Stimulated activated CD8-positive, alpha-beta memory T cell treated with anti-CD3 and anti-CD28 coated beads, Interleukin-2, amount 100 ng/mL, for 1 hour (primary cell): ENCODE results near the gene TOGARAM1.

Experiments
- DNase-seq, 2 donors: peaks; one replicate each; pipeline ENCODE4 v3.0.0-alpha.2; 2020; ENCODE audit warnings: low read depth in 2 of 2

TOGARAM1 gene

DNA sequence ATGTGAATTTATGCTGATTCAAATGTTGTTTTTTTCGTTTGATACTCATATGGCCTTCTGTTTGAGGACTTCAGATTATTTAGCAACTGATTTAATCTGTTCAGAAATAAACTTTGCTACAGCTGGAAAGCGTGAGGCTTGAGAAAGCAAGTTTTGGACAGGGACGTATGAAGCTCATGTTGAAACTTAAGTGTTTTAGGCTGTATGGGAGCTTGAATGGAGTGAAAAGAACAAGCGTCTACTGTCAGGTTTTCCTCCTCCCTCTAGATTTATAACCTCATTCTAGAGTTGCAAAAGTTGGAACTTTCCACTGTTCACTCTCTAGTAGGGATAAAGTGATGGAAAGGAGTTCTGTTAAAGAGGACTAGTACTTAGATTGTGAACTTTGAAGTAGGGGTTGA, 123.0 kb downstream of the TOGARAM1 start:
- DNase-seq: no peak

DNA sequence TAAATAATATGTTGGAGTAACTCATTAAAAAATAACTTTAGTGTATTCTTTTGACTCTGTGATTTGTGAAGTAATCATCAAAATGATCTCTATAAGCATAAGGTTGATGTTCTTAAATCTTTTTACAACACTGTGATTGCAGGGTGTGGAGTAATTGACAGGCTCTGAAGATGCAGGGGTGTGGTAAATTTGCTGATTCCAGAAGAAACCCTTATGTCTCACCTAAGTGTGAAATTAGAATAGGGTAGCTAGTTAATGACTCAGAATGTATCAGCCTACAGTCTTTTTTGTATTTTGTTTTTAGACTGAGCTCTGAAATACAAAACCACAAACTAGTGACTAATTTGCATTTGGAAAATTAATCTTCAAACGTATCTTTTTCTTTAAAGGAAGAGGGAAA, 127.8 kb downstream of the TOGARAM1 start:
- DNase-seq: no peak

DNA sequence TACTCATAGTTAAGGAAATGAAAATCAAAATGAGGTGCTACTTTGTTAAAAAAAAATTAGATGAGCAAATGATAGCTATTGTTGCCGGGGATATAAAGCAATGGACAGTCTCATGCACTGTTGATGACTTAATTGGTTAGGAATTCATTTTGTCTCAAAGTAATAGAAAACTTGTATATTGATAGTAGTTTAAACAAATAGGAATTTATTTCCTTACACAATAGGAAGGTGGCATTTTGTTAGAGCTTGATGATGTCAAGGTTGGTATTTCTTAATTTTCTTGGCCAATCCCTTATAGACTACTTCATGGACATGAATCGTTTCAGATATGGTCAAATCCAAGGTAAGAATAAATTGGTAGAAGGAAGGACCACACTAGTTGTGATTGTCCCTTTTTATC, 129.7 kb downstream of the TOGARAM1 start:
- no peak for DNase-seq

DNA sequence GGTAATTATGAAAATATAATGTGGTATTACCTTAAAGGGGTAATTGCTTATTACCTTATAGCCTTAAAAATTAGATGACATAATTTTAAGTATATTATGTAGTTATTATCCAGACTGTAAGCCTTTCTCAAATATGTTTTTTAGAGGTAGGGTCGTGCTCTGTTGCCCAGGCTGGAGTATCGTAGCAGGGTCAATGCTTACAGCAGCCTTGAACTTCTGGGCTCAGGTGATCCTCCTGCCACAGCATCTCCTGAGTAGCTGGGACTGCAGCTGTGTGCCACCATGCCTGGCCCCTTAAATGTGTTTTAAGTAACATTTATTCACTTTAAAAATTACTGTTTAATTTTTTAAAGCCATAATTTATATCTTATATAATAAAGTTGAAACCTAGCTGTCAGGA, 132.3 kb downstream of the TOGARAM1 start:
- no peak for DNase-seq

DNA sequence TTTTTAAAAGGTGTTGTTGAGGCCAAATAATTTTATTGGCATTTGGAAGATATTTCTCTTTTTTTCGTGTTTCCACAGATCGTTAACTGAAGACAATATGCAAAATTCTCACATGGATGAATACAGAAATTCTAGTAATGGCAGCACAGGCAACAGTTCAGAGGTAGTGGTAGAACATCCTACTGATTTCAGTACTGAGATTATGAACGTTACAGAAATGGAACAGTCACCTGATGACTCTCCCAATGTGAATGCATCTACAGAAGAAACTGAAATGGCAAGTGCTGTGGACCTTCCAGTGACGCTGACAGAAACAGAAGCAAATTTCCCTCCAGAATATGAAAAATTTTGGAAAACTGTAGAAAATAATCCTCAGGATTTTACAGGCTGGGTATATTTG, 133.2 kb downstream of the TOGARAM1 start:
- no peak for DNase-seq

DNA sequence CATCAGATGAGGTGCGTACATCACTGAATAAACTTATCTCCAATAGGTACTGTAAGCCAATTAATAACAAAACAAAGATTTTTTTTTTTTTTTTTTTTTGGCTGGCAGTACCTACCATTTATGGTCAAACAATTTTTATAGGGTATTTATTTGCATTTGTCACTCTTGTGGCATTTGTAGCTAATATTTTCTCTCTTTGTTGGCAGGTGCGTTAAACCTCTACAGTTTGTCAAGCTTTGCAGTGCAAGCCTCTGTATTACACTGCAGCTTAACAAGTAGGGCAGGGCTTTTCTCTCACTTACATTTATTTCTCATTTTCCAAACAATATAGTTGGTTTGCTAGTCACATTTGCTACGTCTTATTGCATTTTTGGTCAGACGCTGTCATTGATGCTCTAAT, 134.2 kb downstream of the TOGARAM1 start:
- DNase-seq: no peak

DNA sequence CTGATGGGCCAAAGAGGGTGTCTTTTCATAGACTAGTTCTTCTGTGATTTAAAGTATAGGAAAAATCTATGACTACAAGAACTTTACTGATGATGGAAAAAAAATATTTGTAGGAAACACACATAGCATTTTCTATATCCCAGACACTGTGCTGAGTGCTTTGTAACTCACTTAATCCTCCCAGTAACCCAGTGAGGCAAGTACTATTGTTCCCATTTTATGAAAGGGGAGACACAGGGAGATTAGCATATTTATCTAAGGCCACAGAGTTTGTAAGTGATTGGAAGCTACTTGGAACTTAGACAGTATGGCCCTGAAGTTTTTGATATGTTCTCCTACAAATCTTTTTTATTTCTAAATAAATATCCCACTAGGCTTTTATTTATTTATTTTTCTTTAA, 141.8 kb downstream of the TOGARAM1 start:
- DNase-seq: no peak

DNA sequence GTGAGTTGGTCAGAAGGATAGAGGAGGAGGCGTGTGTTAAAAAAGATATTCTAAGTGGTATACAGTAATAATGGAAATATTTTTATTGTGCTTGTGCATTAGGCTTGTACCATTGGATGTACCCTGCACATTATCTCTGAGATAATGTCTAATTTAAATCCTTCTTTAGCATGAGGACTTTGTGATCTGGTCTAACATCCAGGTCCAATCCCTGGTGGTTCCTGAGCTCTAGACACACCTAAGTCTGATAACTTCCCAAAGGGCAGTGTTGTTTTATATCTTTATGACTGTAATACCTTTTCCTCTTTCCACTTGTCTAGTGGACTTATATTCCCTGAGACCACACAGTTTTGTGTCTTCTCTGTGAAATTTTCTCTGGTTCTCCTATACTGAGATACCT, 142.6 kb downstream of the TOGARAM1 start:
- no peak for DNase-seq

DNA sequence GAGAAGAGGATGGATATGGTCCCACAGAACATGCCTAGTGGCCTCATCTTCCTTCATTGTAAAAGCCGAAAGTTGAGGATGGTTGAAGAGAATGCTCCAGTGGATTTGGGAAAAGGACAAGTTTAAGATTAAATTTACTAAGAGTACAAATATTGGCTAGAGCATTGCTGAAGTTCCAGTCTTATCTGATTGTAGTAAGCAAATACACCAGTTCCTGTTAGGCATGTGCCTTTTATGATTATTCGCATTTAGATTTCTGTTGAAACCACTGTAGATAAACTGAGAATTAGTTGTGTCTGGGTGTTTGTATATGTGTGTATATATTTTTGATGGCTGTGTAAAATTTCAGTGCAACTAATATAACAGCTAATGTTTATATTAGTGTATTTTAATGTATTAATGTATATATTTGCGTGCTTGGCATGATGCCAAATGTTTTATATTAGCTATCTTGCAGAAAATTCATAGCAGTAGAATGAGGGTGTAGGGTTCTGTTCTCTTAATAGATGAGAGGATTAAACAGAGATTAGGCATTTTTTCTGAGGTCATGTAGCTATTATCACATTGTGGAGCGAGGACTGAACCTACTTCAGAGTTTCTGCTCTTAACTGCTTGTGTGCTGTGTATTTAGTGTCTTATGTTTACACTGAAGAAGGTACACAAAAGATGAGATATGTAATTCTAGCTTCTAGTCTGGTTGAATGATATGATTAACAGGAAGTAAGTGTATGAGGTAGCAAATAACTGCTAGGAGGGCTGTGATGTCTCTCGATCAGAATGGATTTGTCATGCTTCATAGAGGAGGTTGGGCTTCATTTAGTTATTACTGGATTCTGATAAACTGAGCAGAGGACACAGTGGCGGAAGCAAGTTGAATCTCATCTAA, 151.1 kb downstream of the TOGARAM1 start:
- DNase-seq: no peak

DNA sequence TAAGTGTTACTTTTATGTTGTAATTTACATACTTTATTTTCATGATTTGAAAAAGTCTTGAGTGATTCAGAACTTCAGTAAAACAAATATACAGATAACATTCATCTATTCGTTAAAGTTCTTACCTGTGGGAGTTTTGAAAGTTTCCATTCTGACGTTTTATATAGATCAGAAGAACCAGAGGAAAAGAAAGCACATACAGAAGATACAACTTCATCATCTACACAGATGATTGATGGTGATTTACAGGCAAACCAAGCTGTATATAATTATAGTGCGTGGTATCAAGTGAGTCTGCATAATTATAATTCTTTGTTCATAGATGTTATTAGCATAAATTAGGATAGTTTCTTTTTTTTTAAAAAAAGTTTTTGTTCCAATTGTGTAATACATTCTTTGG, 152.3 kb downstream of the TOGARAM1 start:
- no peak for DNase-seq

DNA sequence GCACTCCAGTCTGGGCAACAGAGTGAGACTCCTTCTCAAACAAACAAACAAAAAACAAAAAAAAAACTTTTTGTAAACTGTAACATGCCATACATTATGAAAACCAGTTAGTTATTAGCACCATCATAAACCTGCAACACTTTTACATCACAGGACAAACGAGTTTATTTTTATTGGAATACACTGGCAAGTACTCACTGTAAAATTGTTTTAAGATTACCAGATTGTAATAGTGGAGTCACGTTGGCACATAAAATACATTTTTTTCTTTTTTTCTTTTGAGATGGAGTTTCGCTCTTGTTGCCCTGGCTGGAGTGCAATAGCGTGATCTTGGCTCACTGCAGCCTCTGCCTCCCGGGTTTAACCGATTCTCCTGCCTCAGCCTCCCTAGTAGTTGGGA, 156.6 kb downstream of the TOGARAM1 start:
- DNase-seq: no peak

DNA sequence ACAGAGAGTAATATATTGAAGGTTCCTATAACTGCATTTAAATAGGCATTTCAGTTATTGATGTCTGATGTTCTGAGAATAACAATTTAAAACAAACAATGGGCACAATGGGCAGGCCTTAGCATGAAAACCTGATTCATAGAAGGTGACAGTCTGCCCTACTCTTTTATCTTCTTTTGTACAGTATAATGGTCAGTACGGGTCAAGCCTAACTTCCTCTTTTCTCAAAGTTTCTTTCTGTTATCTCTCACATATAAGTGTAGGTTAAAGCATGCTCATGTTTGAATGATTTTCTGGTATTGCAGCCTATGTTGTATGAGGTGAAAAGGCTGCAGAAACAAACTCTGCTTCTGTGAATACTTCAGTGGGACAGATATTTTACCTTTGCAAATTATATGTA, 158.1 kb downstream of the TOGARAM1 start:
- no peak for DNase-seq

DNA sequence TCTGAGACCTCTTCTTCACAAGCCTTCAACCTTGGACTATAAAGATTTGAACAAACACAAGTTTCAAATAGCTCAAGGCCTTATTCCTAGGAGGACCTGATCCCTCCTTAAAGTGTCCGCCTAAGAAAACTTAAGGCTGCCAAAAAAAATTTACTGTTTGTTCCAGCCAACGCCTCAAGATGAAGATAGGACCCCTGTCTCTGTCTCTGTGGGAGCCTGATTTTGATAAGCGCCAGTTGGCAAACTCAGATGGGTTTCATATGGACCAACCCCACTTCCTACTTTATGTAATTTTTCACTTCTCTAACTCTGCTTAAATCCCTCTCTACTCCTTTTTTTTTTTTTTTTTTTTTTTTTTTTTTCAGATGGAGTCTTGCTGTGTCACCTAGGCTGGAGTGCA, 161.3 kb downstream of the TOGARAM1 start:
- no peak for DNase-seq
